ENCODE results near the gene SLC38A4.
"Not testable (repeated sequence)": the region's sequence is repeated elsewhere in the genome, so short reads cannot be mapped to it uniquely, and the experiment has no call there.

SLC38A4 gene

GRCh38 chr12:46825591-46826414 is at the start of gene SLC38A4:
TSS of gene SLC38A4 (minus strand) at chr12:46825997. CDS start at chr12:46793071, 32,926 bp downstream.
- DNase-seq: no peak

GRCh38 chr12:46875095-46875494 is 49.3 kb upstream of the SLC38A4 start:
- no peak for DNase-seq

- DNase-seq: no peak
Observed at GRCh38 chr12:46874642-46875041, 48.8 kb upstream of the SLC38A4 start.

GRCh38 chr12:46872135-46872534 is 46.3 kb upstream of the SLC38A4 start:
- no peak for DNase-seq

- DNase-seq: no peak
Observed at GRCh38 chr12:46865311-46865710, 39.5 kb upstream of the SLC38A4 start.

- no peak for DNase-seq
Observed at GRCh38 chr12:46858368-46858767, 32.6 kb upstream of the SLC38A4 start.

- DNase-seq: no peak
Observed at GRCh38 chr12:46857486-46857885, 31.7 kb upstream of the SLC38A4 start.

- no peak for DNase-seq
Observed at GRCh38 chr12:46855760-46856159, 30.0 kb upstream of the SLC38A4 start.

GRCh38 chr12:46854188-46854587 is 28.4 kb upstream of the SLC38A4 start:
- not testable (repeated sequence) for DNase-seq

GRCh38 chr12:46848792-46849191 is 23.0 kb upstream of the SLC38A4 start:
- DNase-seq: not testable (repeated sequence)

- no peak for DNase-seq
Observed at GRCh38 chr12:46847001-46847400, 21.2 kb upstream of the SLC38A4 start.

- no peak for DNase-seq
Observed at GRCh38 chr12:46843811-46844210, 18.0 kb upstream of the SLC38A4 start.

- DNase-seq: no peak
Observed at GRCh38 chr12:46841891-46842290, 16.1 kb upstream of the SLC38A4 start.

- DNase-seq: no peak
Observed at GRCh38 chr12:46839964-46840363, 14.2 kb upstream of the SLC38A4 start.

GRCh38 chr12:46839232-46839631 is 13.4 kb upstream of the SLC38A4 start:
- DNase-seq: no peak

GRCh38 chr12:46835785-46836184 is 10.0 kb upstream of the SLC38A4 start:
- no peak for DNase-seq

GRCh38 chr12:46832130-46832704 is 6.4 kb upstream of the SLC38A4 start:
- no peak for DNase-seq

GRCh38 chr12:46831335-46832129 is 5.7 kb upstream of the SLC38A4 start:
- no peak for DNase-seq

GRCh38 chr12:46830731-46831334 is 5.0 kb upstream of the SLC38A4 start:
- DNase-seq: no peak

- DNase-seq: no peak
Observed at GRCh38 chr12:46824709-46825108, 1.1 kb downstream of the SLC38A4 start.

GRCh38 chr12:46818642-46819041 is 7.2 kb downstream of the SLC38A4 start:
- no peak for DNase-seq

GRCh38 chr12:46815809-46816208 is 10.0 kb downstream of the SLC38A4 start:
- no peak for DNase-seq

- no peak for DNase-seq
Observed at GRCh38 chr12:46814143-46814542, 11.7 kb downstream of the SLC38A4 start.
